ENCODE data around the gene SLC35F2.

DNA sequence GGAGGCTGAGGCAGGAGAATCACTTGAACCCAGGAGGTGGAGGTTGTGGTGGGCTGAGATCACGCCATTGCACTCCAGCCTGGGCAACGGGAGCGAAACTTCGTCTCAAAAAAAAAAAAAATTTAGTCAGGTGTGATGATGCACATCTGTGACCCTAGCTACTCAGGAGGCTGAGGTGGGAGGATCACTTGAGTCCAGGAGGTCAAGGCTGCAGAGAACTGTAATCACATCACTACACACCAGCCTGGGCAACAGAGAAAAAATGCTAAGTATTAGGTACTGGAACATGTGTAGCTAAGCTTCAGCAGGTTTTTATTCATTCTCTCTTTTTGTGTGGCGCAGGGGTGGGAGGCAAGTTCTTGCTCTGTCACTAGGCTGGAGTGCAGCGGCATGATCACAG, 82.5 kb downstream of the SLC35F2 start:
- TF ChIP-seq, protein P1, sequence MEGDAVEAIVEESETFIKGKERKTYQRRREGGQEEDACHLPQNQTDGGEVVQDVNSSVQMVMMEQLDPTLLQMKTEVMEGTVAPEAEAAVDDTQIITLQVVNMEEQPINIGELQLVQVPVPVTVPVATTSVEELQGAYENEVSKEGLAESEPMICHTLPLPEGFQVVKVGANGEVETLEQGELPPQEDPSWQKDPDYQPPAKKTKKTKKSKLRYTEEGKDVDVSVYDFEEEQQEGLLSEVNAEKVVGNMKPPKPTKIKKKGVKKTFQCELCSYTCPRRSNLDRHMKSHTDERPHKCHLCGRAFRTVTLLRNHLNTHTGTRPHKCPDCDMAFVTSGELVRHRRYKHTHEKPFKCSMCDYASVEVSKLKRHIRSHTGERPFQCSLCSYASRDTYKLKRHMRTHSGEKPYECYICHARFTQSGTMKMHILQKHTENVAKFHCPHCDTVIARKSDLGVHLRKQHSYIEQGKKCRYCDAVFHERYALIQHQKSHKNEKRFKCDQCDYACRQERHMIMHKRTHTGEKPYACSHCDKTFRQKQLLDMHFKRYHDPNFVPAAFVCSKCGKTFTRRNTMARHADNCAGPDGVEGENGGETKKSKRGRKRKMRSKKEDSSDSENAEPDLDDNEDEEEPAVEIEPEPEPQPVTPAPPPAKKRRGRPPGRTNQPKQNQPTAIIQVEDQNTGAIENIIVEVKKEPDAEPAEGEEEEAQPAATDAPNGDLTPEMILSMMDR (IDR thresholded peaks at IDR 0.05; ENCODE audit: poor library complexity, severe bottlenecking), result no peak
- TF ChIP-seq POLR2AphosphoS5 (IDR thresholded peaks at IDR 0.05) (no peak), EZH2 (IDR thresholded peaks at IDR 0.05; ENCODE audit: borderline replicate concordance, insufficient read depth, low read length, poor library complexity, severe bottlenecking) (no peak), EP300 (conservative IDR thresholded peaks at IDR 0.05; ENCODE audit: poor library complexity, severe bottlenecking) (no peak)
